Fibroblast of mammary gland (primary cell): Measurements from ENCODE around the gene MCM9.
A peak's percentile ranks its signal among the peaks of the same experiment; 100 is the strongest.

Experiments used
- DNase-seq: peaks from one replicate; pipeline ENCODE4 v3.0.0-alpha.2; 2010; ENCODE audit warnings: low read depth
- H3K4me3 ChIP-seq: 2 replicates; pipeline ENCODE4 v1.5.1; 2011; ENCODE audit warnings: low read depth, mild to moderate bottlenecking, low read length, moderate library complexity; ENCODE audit not compliant: control insufficient read depth
- TF ChIP-seq, protein P1 (sequence below): conservative IDR thresholded peaks from 2 replicates; pipeline ENCODE4 v1.5.1; 2011; ENCODE audit warnings: low read depth, low read length, inconsistent platforms; ENCODE audit not compliant: control insufficient read depth, insufficient read depth

MCM9 gene

DNA sequence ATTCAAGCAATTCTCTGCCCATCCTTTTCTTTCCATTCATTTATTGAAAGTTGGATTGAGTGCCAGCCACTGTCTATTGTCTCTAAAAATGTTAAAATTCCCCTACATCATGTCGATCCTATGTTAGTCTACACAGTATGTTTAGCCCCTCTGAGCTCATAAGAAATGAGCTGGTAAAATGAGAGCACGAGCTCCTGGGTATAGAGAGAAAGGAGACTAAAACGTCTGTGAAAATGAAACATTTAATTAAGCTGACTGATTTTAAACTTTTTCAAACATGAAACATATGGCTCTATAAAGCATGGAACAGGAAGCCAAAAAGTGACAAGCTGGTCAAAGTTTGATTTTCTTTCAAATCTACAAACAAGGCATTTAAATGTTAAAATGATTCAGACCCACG is 145.0 kb downstream of the MCM9 start:
- DNase-seq: no peak
- H3K4me3 ChIP-seq: no peak overlapping the region
- TF ChIP-seq, protein P1, sequence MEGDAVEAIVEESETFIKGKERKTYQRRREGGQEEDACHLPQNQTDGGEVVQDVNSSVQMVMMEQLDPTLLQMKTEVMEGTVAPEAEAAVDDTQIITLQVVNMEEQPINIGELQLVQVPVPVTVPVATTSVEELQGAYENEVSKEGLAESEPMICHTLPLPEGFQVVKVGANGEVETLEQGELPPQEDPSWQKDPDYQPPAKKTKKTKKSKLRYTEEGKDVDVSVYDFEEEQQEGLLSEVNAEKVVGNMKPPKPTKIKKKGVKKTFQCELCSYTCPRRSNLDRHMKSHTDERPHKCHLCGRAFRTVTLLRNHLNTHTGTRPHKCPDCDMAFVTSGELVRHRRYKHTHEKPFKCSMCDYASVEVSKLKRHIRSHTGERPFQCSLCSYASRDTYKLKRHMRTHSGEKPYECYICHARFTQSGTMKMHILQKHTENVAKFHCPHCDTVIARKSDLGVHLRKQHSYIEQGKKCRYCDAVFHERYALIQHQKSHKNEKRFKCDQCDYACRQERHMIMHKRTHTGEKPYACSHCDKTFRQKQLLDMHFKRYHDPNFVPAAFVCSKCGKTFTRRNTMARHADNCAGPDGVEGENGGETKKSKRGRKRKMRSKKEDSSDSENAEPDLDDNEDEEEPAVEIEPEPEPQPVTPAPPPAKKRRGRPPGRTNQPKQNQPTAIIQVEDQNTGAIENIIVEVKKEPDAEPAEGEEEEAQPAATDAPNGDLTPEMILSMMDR: no peak

DNA sequence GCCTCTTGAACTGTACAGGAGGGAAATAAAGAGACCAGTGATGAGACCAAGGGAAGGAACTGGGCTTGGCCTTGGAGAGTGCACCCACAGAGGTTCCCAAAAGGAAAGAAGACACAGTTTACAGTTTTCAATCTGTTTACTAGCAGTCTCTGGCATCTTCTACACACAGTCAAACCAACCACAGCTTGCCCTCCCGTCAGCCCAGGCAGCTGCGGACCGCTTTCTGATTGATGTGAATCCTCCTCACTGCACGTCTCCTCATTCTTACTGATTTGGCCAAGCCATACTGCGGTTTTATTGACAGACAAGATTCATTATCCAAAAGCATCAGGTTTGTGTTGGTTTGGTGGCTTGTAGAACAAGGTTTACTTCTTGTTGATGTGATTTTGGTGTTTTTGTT is 145.5 kb downstream of the MCM9 start:
- no peak for DNase-seq
- TF ChIP-seq, protein P1: no peak
- H3K4me3 ChIP-seq: no peak overlapping the region

DNA sequence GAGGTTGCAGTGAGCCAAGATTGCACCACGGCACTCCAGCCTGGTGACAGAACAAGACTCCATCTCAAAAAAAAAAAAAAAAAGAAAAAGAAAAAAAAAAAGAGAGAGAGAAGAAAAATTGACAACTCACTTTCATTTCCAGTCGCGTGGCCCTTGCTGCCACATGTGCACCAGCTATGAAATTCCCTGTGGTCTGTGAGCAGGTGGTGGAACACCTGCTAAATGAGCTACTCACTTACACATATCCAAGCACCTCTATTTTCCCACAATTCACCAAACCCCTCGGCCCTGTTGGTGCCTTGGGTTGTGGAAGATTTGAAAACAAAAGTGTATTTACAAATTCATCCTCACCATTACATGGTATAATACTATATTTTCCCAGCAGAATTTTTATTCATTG is 146.3 kb downstream of the MCM9 start:
- no peak overlapping the region for H3K4me3 ChIP-seq
- TF ChIP-seq, protein P1: no peak
- no peak for DNase-seq

DNA sequence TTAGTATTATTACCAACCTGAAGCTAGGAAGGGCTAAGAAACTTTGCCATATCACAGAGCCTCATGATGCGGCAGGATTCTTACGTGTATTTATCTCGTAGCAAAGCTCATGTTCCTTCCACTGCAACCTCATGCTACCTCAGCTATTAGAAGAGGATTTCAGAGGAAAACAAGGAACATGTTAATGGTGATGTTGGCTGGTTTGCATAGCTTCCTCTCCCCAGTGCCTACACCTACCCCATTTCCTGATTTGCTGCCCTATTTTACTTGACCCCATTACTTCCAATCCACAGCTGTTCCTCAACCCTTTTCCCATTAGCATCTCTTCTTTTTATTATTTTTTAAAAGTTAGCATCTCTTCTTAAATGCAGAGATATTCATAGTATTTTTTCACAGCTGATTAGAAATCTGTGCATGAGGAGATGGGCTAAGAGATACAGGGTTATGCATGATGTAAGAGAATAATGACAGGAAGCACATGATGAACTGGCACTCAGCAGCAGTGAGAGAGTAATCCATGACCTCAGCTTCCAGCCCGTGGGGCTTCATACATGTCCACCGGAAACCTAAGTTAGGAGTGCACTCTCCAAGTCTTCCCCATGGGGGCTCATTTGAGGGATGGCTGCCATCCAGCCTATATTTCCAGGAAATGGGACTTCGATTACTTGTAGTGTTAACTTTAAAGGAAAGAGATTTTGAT is 147.1 kb downstream of the MCM9 start:
- DNase-seq: peak; percentile 61
- TF ChIP-seq, protein P1: no peak
- no peak overlapping the region for H3K4me3 ChIP-seq

DNA sequence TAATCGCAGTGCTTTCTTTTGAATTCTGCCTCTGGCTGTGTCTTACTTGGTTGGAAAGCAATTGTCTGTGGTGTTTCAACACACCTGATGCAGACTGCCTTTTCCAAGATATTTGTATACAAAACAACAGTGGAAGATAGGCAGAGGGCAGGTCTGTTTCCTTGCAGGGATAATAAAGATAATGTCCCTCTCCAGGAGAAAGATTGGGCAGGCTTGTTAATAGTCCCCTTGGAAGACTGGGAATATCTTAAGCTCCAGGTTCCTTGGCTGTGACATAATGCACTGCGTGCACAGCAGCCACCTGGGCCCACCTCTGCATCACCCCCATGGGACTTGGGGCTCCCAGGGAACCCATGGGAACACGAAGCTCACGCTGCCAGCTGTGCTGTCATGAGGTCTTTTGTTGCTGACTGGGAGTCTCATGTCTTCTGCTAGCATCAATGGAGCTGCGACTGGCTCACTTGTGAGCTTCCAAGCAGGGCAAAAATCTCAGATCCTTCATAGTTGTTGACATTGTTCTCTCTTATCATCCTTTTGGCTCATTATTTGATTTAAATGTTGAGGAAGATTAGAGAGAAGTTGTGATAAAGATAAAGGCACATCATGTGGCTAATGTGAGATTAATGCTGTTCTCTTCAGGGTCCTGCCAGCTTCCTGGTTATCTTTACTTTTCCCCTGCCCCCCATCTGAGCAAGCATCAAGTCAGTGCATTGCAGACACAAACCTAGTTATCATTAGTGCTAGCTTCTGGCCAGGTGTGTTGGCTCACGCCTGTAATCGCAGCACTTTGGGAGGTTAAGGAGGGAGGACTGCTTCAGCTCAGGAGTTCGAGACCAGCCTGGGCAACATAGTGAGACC is 148.1 kb downstream of the MCM9 start:
- TF ChIP-seq, protein P1: no peak
- no peak for DNase-seq
- no peak overlapping the region for H3K4me3 ChIP-seq

DNA sequence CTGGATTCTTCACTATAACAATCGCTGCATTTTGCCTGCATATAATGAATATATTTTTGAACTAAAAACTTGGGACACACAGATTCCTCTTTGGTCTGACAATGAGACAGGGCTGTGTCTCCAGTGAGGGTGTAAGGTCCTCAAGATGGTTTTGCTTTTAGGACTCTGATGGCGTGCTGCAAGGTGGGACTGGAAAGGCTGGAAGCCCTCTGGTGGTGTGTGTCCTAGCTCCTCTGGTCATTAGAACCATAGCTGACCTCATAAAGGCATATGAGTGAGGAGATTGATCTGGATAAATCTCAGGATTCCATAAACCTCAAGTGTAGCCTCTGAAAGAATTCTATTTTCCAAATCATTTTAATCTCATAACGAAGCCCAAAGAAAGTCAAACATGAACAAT is 149.4 kb downstream of the MCM9 start:
- DNase-seq: no peak
- TF ChIP-seq, protein P1: no peak
- H3K4me3 ChIP-seq: no peak overlapping the region
